H9 (cell line): ENCODE measurements around the gene SLC16A7. TPM values are rescaled to one million over a fixed set of nuclear protein-coding genes. Genes with fewer than 3 reads are reported as not detected.
"Not testable (repeated sequence)": the region's sequence is repeated elsewhere in the genome, so short reads cannot be mapped to it uniquely, and the experiment has no call there.

Experiments used
- DNase-seq: peaks from one replicate; pipeline ENCODE4 v3.0.0-alpha.2; 2017
- H2AFZ ChIP-seq: one replicate; pipeline ENCODE4 v1.6.1; 2013; ENCODE audit warnings: mild to moderate bottlenecking, low read length, control low read depth, moderate library complexity
- H2AK5ac ChIP-seq: 2 replicates; pipeline ENCODE4 v1.6.1; 2013; ENCODE audit warnings: low read length, control low read depth, mixed read lengths; ENCODE audit not compliant: insufficient read length
- H2BK120ac ChIP-seq: one replicate; pipeline ENCODE4 v1.6.1; 2013; ENCODE audit warnings: low read depth, mild to moderate bottlenecking, low read length, control low read depth, inconsistent platforms; ENCODE audit not compliant: poor library complexity, severe bottlenecking
- H2BK12ac ChIP-seq: 2 replicates; pipeline ENCODE4 v1.6.1; 2013; ENCODE audit warnings: low read length, control low read depth, mixed read lengths, low read depth; ENCODE audit not compliant: insufficient read length
- H2BK15ac ChIP-seq: 2 replicates; pipeline ENCODE4 v1.6.1; 2013; ENCODE audit warnings: low read depth, low read length, control low read depth
- H2BK20ac ChIP-seq: one replicate; pipeline ENCODE4 v1.6.1; 2013; ENCODE audit warnings: low read depth, mild to moderate bottlenecking, low read length, control low read depth, inconsistent platforms; ENCODE audit not compliant: poor library complexity, severe bottlenecking
- H2BK5ac ChIP-seq: 2 replicates; pipeline ENCODE4 v1.6.1; 2013; ENCODE audit warnings: low read length, control low read depth, mixed read lengths; ENCODE audit not compliant: insufficient read length
- H3K14ac ChIP-seq: 2 replicates; pipeline ENCODE4 v1.6.1; 2013; ENCODE audit warnings: low read length, control low read depth; ENCODE audit not compliant: insufficient read depth
- H3K18ac ChIP-seq: 2 replicates; pipeline ENCODE4 v1.6.1; 2013; ENCODE audit warnings: low read depth, mild to moderate bottlenecking, mixed read lengths, low read length, control low read depth; ENCODE audit not compliant: insufficient read length
- H3K23ac ChIP-seq: 2 replicates; pipeline ENCODE4 v1.6.1; 2013; ENCODE audit warnings: low read length, control low read depth, mixed read lengths, low read depth; ENCODE audit not compliant: insufficient read length
- H3K23me2 ChIP-seq: 2 replicates; pipeline ENCODE4 v1.6.1; 2013; ENCODE audit warnings: low read depth, mild to moderate bottlenecking, mixed read lengths, low read length, control low read depth; ENCODE audit not compliant: insufficient read length, poor library complexity, severe bottlenecking
- H3K27ac ChIP-seq: 2 replicates; pipeline ENCODE4 v1.5.1; 2013; ENCODE audit warnings: low read length, control low read depth, mixed read lengths, low read depth; ENCODE audit not compliant: insufficient read length
- H3K27me3 ChIP-seq: 2 replicates; pipeline ENCODE4 v1.6.1; 2013; ENCODE audit warnings: low read length, control low read depth, inconsistent platforms; ENCODE audit not compliant: insufficient read depth
- H3K4ac ChIP-seq: 2 replicates; pipeline ENCODE4 v1.6.1; 2013; ENCODE audit warnings: low read depth, mild to moderate bottlenecking, control low read depth, inconsistent platforms, low read length, moderate library complexity
- H3K4me1 ChIP-seq: 2 replicates; pipeline ENCODE4 v1.6.1; 2013; ENCODE audit warnings: low read length, control low read depth, inconsistent platforms; ENCODE audit not compliant: insufficient read depth
- H3K4me2 ChIP-seq: 2 replicates; pipeline ENCODE4 v1.6.1; 2013; ENCODE audit warnings: low read length, control low read depth, mixed read lengths; ENCODE audit not compliant: insufficient read length, insufficient read depth
- H3K56ac ChIP-seq: 2 replicates; pipeline ENCODE4 v1.6.1; 2013; ENCODE audit warnings: low read depth, mild to moderate bottlenecking, mixed read lengths, low read length, control low read depth; ENCODE audit not compliant: insufficient read length
- H3K79me1 ChIP-seq: 2 replicates; pipeline ENCODE4 v1.6.1; 2013; ENCODE audit warnings: low read depth, mild to moderate bottlenecking, moderate library complexity, low read length, control low read depth, inconsistent platforms; ENCODE audit not compliant: insufficient read depth, poor library complexity, severe bottlenecking
- H3K79me2 ChIP-seq: 2 replicates; pipeline ENCODE4 v1.6.1; 2013; ENCODE audit warnings: low read length, control low read depth, inconsistent platforms; ENCODE audit not compliant: insufficient read depth
- H3K9ac ChIP-seq: 2 replicates; pipeline ENCODE4 v1.6.1; 2013; ENCODE audit warnings: low read length, control low read depth, mixed read lengths; ENCODE audit not compliant: insufficient read length; ENCODE audit errors: extremely low read depth
- H3K9me3 ChIP-seq: one replicate; pipeline ENCODE4 v1.6.1; 2013; ENCODE audit warnings: low read depth, low read length, inconsistent platforms; ENCODE audit not compliant: control insufficient read depth
- H3T11ph ChIP-seq: one replicate; pipeline ENCODE4 v1.6.1; 2013; ENCODE audit warnings: mild to moderate bottlenecking, low read length, control low read depth, inconsistent platforms
- H4K20me1 ChIP-seq: one replicate; pipeline ENCODE4 v1.6.1; 2013; ENCODE audit not compliant: control insufficient read depth, insufficient read length, insufficient read depth
- H4K5ac ChIP-seq: 2 replicates; pipeline ENCODE4 v1.6.1; 2013; ENCODE audit warnings: low read depth, mild to moderate bottlenecking, mixed read lengths, low read length, control low read depth; ENCODE audit not compliant: insufficient read length
- H4K8ac ChIP-seq: replicated peaks from 2 replicates; pipeline ENCODE4 v1.6.1; 2013; ENCODE audit warnings: low read length, control low read depth, mixed read lengths, low read depth; ENCODE audit not compliant: insufficient read length
- H4K91ac ChIP-seq: 2 replicates; pipeline ENCODE4 v1.6.1; 2013; ENCODE audit warnings: low read depth, mild to moderate bottlenecking, moderate library complexity, mixed read lengths, low read length, control low read depth; ENCODE audit not compliant: insufficient read length
- H3K27ac Mint-ChIP-seq, 3 experiments: 2 replicates in 2 of 3; 3 replicates in 1 of 3; pipeline ENCODE4 v1.8.0; 2020 to 2021; ENCODE audit warnings: mixed read lengths in 3 of 3, mild to moderate bottlenecking in 1 of 3, moderate library complexity in 1 of 3
- H3K27me3 Mint-ChIP-seq: 2 replicates; pipeline ENCODE4 v1.8.0; 2021; ENCODE audit warnings: low read depth, mild to moderate bottlenecking, moderate library complexity, mixed read lengths
- H3K36me3 Mint-ChIP-seq, 3 experiments: 2 replicates in 2 of 3; 3 replicates in 1 of 3; pipeline ENCODE4 v1.8.0; 2020 to 2021; ENCODE audit warnings: low read depth in 3 of 3, mixed read lengths in 3 of 3; ENCODE audit not compliant: insufficient read depth in 1 of 3
- H3K4me1 Mint-ChIP-seq, 2 experiments: 2 replicates each; pipeline ENCODE4 v1.8.0; 2020; ENCODE audit warnings: mixed read lengths in 2 of 2
- H3K4me3 Mint-ChIP-seq, 2 experiments: 2 replicates in 1 of 2; 3 replicates in 1 of 2; pipeline ENCODE4 v1.8.0; 2020 to 2021; ENCODE audit warnings: mild to moderate bottlenecking in 2 of 2, mixed read lengths in 2 of 2, moderate library complexity in 1 of 2
- H3K9me3 Mint-ChIP-seq, 2 experiments: 2 replicates in 1 of 2; 3 replicates in 1 of 2; pipeline ENCODE4 v1.8.0; 2020; ENCODE audit warnings: mild to moderate bottlenecking in 2 of 2, mixed read lengths in 2 of 2, moderate library complexity in 1 of 2
- CTCF ChIP-seq: fragments of 200-600 bp; sonication (generic); conservative IDR thresholded peaks from 3 replicates; pipeline ENCODE4 v1.8.0; 2021; ENCODE audit warnings: antibody characterized with exemption, mild to moderate bottlenecking
- WGBS: extraction: QIAGEN DNeasy Blood & Tissue Kit; methylation state at CpG from one replicate; pipeline ENCODE4 v1.1.7; 2013; ENCODE audit warnings: missing lambda C conversion rate, low lambda C conversion rate, mixed read lengths; ENCODE audit not compliant: insufficient read length; ENCODE audit errors: extremely low coverage; 5-methylcytosine and 5-hydroxymethylcytosine counted together
- total RNA-seq: library from RNA; stranded (reverse); gene quantifications from 2 replicates; pipeline ENCODE4 v1.2.1, GENCODE V29; 2021

The SLC16A7 gene
- total RNA-seq, 1 experiment from 2014 or later: 2.2 TPM

GRCh38 chr12:59603754-59604153 is 7.9 kb downstream of the SLC16A7 start:
- Histone ChIP-seq H2AFZ (no peak overlapping the region), H3K23ac (no peak overlapping the region), H3K79me2 (no peaks in the 10 kb centered on the region; the same call in 1 of the 2 replicates), H2BK15ac (no peak overlapping the region), H2BK120ac (no peak overlapping the region), H3K56ac (no peak overlapping the region), H3K4ac (no peak overlapping the region), H2BK12ac (no peak overlapping the region), H3K23me2 (no peaks in the 10 kb centered on the region), H2BK5ac (no peak overlapping the region), H4K91ac (no peak overlapping the region), H4K5ac (no peak overlapping the region), H3K27me3 (no peaks in the 10 kb centered on the region), H3K4me1 (no peaks in the 10 kb centered on the region), H3K9me3 (no peaks in the 10 kb centered on the region), H3K18ac (no peak overlapping the region), H3K14ac (no peak overlapping the region), H3K27ac (no peak overlapping the region), H3K9ac (no peak overlapping the region), H4K8ac (no peak overlapping the region), H3T11ph (no peak overlapping the region), H2BK20ac (no peak overlapping the region), H2AK5ac (no peak overlapping the region), H3K4me2 (no peak overlapping the region), H3K79me1 (no peaks in the 10 kb centered on the region), H4K20me1 (no peaks in the 10 kb centered on the region)
- Mint-ChIP-seq H3K27ac (no peak overlapping the region), H3K27me3 (peaks cover 5% of the 10 kb centered on the region; the same call in 1 of the 2 replicates), H3K4me3 (no peak overlapping the region), H3K36me3 (no peaks in the 10 kb centered on the region), H3K4me1 (peaks cover 3 to 4% of the 10 kb centered on the region in 2 experiments; a peak in 2 of 4 replicates), H3K9me3 (no peaks in the 10 kb centered on the region)
- no peak for DNase-seq
- TF ChIP-seq CTCF: no peak

GRCh38 chr12:59612823-59613434 is 17.1 kb downstream of the SLC16A7 start:
- not testable (repeated sequence) for H3K4me1 Mint-ChIP-seq, H3K18ac ChIP-seq, H3K14ac ChIP-seq, H4K20me1 ChIP-seq, H3K23me2 ChIP-seq, H2AFZ ChIP-seq, H2BK20ac ChIP-seq, H2BK12ac ChIP-seq, H3K79me1 ChIP-seq, H3K27ac ChIP-seq, H3K4me3 Mint-ChIP-seq, H4K91ac ChIP-seq, H3T11ph ChIP-seq, H2BK120ac ChIP-seq, H3K9me3 ChIP-seq, H4K5ac ChIP-seq, H2AK5ac ChIP-seq, H3K9ac ChIP-seq, H3K23ac ChIP-seq, H3K56ac ChIP-seq, H4K8ac ChIP-seq, H3K27ac Mint-ChIP-seq, H2BK15ac ChIP-seq, H3K4me2 ChIP-seq, H3K4me1 ChIP-seq, H2BK5ac ChIP-seq, DNase-seq, H3K4ac ChIP-seq, H3K79me2 ChIP-seq, H3K27me3 Mint-ChIP-seq, H3K27me3 ChIP-seq
- Mint-ChIP-seq H3K9me3 (peaks cover 26 to 29% of the 10 kb centered on the region in 2 experiments), H3K36me3 (peaks cover 17 to 24% (median 22%) of the 10 kb centered on the region in 3 experiments)
- no CpG with 5 or more reads among the region's 4 CpGs for WGBS
